SU-DHL-6 (cell line): ENCODE data around the gene FHOD3.

ENCODE experiments used
- EZH2phosphoT487 ChIP-seq: fragments of 200-600 bp; sonication (generic), shearing (Covaris generic); conservative IDR thresholded peaks from 2 replicates; pipeline ENCODE4 v1.6.1; 2018; ENCODE audit warnings: mild to moderate bottlenecking, antibody characterized with exemption, low read length, moderate library complexity, mixed read lengths
- TF ChIP-seq, protein P1 (sequence below): fragments of 200-600 bp; sonication (generic); IDR thresholded peaks from one replicate; pipeline ENCODE4 v1.5.1; 2017; ENCODE audit warnings: antibody characterized with exemption, mild to moderate bottlenecking, low read length, moderate library complexity; ENCODE audit not compliant: insufficient read depth, poor library complexity, severe bottlenecking

DNA sequence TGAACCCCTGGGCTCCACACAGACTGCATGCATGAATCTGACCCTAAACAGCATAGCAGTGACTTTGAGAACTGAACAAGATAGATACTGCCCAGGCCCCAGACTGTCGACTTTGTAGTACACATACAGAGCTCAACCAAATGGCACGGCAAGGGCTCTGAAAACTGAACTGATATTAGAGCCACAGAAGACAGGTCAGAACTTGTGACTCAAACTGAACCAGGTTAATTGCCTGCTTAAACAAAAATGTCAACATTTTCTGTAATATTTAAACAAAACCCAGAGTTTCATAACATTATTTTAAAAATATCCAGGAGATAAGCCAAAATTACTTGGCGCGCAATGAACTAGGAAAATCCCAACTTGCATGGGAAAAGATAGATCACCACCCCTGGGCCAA lies 271.0 kb downstream of the FHOD3 start:
- TF ChIP-seq, protein P1, sequence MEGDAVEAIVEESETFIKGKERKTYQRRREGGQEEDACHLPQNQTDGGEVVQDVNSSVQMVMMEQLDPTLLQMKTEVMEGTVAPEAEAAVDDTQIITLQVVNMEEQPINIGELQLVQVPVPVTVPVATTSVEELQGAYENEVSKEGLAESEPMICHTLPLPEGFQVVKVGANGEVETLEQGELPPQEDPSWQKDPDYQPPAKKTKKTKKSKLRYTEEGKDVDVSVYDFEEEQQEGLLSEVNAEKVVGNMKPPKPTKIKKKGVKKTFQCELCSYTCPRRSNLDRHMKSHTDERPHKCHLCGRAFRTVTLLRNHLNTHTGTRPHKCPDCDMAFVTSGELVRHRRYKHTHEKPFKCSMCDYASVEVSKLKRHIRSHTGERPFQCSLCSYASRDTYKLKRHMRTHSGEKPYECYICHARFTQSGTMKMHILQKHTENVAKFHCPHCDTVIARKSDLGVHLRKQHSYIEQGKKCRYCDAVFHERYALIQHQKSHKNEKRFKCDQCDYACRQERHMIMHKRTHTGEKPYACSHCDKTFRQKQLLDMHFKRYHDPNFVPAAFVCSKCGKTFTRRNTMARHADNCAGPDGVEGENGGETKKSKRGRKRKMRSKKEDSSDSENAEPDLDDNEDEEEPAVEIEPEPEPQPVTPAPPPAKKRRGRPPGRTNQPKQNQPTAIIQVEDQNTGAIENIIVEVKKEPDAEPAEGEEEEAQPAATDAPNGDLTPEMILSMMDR = no peak
- no peak for TF ChIP-seq EZH2phosphoT487
